Chondrocyte (in vitro differentiated cells): ENCODE results near the gene TM4SF4. TPM values are rescaled to one million over a fixed set of nuclear protein-coding genes. Genes with fewer than 3 reads are reported as not detected.

Experiments used
- DNase-seq: peaks from one replicate; pipeline ENCODE4 v3.0.0; 2021; ENCODE audit warnings: mixed read lengths, low spot score
- H3K27ac Mint-ChIP-seq: one replicate; pipeline ENCODE4 v1.8.0; 2021; ENCODE audit warnings: mild to moderate bottlenecking, moderate library complexity, mixed read lengths; ENCODE audit not compliant: unreplicated experiment
- H3K27me3 Mint-ChIP-seq: 2 replicates; pipeline ENCODE4 v1.8.0; 2021; ENCODE audit warnings: low read depth, mixed read lengths
- H3K36me3 Mint-ChIP-seq: 2 replicates; pipeline ENCODE4 v1.8.0; 2021; ENCODE audit warnings: low read depth, mixed read lengths
- H3K4me1 Mint-ChIP-seq: 2 replicates; pipeline ENCODE4 v1.8.0; 2021; ENCODE audit warnings: low read depth, mild to moderate bottlenecking, mixed read lengths
- H3K4me3 Mint-ChIP-seq: one replicate; pipeline ENCODE4 v1.8.0; 2021; ENCODE audit warnings: mild to moderate bottlenecking, moderate library complexity, mixed read lengths; ENCODE audit not compliant: unreplicated experiment
- H3K9me3 Mint-ChIP-seq: 2 replicates; pipeline ENCODE4 v1.8.0; 2021; ENCODE audit warnings: low read depth, mixed read lengths
- total RNA-seq: library from RNA; stranded (reverse); gene quantifications from 3 replicates; pipeline ENCODE4 v1.2.1, GENCODE V29; 2021
- TF ChIP-seq, protein P1 (sequence below): fragments of 200-600 bp; sonication (generic); IDR thresholded peaks from 2 replicates; pipeline ENCODE4 v1.5.0; 2021; ENCODE audit warnings: antibody characterized with exemption, mild to moderate bottlenecking, moderate library complexity

TM4SF4 gene
- total RNA-seq, 1 donor from 2014 or later: not detected

DNA sequence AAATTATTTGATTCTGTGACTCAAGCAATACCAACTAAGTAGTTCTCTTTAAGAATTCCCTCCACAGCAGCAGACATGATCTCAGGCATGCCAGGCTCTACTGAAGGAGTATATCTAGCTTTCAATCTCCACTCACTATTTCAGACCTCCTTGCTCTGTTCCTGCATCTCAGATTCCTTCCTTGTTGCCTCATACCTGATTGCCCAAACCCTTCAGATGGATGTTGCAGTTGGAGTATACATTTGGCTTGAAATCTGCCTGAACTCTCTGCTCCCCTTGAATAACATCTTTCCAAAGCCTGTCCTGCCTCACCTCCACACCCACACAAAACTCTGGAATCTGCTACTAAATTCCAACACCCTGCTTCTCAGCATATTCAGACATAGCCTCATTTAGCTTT lies 19.8 kb upstream of the TM4SF4 start:
- Mint-ChIP-seq H3K9me3 (peaks cover 15% of the 10 kb centered on the region), H3K27me3 (no peaks in the 10 kb centered on the region), H3K4me1 (peaks cover 26% of the 10 kb centered on the region), H3K27ac (peak overlapping the region; percentile 27), H3K4me3 (no peak overlapping the region), H3K36me3 (peaks cover 2% of the 10 kb centered on the region)
- TF ChIP-seq, protein P1, sequence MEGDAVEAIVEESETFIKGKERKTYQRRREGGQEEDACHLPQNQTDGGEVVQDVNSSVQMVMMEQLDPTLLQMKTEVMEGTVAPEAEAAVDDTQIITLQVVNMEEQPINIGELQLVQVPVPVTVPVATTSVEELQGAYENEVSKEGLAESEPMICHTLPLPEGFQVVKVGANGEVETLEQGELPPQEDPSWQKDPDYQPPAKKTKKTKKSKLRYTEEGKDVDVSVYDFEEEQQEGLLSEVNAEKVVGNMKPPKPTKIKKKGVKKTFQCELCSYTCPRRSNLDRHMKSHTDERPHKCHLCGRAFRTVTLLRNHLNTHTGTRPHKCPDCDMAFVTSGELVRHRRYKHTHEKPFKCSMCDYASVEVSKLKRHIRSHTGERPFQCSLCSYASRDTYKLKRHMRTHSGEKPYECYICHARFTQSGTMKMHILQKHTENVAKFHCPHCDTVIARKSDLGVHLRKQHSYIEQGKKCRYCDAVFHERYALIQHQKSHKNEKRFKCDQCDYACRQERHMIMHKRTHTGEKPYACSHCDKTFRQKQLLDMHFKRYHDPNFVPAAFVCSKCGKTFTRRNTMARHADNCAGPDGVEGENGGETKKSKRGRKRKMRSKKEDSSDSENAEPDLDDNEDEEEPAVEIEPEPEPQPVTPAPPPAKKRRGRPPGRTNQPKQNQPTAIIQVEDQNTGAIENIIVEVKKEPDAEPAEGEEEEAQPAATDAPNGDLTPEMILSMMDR: no peak
- no peak for DNase-seq

DNA sequence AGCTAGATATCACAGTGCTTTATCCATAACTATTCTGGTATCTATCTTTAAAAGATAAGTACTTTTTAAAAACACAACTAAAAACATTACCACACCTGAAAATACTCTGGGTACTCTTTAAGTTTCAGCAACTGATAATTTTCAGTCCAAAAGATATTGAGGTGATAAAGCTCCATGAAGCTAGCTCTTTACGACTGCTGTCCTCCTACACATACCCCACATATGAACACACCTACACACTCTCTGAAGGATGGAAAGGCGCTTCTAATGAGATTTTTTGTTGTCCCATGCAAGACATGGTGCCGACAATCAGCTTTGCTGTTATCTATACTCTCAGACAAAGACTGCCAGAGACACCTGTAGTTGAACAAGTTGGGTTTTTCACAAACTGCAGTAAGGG lies 19.1 kb upstream of the TM4SF4 start:
- H3K27ac Mint-ChIP-seq: no peak overlapping the region
- H3K36me3 Mint-ChIP-seq: peaks cover 2% of the 10 kb centered on the region
- peaks cover 25% of the 10 kb centered on the region for H3K4me1 Mint-ChIP-seq
- no peak for DNase-seq
- TF ChIP-seq, protein P1: no peak
- peaks cover 14% of the 10 kb centered on the region for H3K9me3 Mint-ChIP-seq
- H3K27me3 Mint-ChIP-seq: no peaks in the 10 kb centered on the region
- H3K4me3 Mint-ChIP-seq: no peak overlapping the region

DNA sequence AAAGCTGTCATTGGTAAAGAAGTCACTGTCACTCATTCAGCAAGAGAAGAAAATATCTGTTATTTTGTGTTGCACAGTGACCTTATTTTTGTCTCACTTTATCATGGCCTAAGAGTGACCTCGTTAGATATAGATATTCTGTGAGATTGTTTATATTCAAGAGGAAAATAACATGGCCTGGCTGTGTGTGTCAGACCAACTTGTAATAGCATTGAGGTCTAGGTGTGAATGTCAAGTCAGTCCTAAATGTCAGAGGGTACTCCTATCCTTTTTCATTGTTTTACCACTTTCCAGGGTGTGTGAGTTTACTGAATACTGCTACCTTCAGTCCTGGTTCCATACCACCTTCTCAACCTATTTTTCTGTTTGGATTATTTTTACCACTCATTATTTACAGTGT lies 18.5 kb upstream of the TM4SF4 start:
- TF ChIP-seq, protein P1: no peak
- Mint-ChIP-seq H3K36me3 (peaks cover 2% of the 10 kb centered on the region), H3K4me1 (peaks cover 26% of the 10 kb centered on the region), H3K27me3 (no peaks in the 10 kb centered on the region), H3K9me3 (peaks cover 13% of the 10 kb centered on the region), H3K27ac (no peak overlapping the region), H3K4me3 (no peak overlapping the region)
- DNase-seq: no peak

DNA sequence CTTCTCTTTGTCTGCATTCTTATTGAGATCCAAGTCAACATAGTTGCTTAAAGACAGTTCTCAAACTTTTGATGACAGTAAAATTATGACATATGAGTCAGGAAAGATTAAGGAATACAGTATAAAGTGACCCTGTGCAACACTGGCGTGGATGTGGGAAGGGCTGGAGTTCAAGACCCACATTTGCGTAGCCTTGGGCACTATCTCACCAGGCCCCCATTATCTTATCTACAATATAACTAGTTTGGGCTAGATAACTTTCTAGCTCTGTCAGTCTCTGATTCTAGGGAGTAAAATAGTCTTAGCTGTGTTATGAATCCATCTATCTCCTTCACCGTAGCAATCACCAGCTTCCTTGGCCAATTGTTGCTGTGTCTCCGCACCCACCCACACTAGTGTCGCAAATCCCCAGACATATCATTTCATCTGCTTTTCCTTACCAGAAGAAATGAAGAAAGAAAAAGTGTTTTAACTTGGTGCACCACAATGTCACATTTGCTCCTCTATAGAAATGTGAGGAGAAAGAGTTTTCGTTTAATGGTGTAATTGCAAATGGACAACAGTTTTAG lies 14.9 kb upstream of the TM4SF4 start:
- Mint-ChIP-seq H3K36me3 (no peaks in the 10 kb centered on the region), H3K4me1 (peaks cover 57% of the 10 kb centered on the region), H3K9me3 (no peaks in the 10 kb centered on the region), H3K27ac (peak overlapping the region; percentile 68), H3K27me3 (no peaks in the 10 kb centered on the region), H3K4me3 (no peak overlapping the region)
- no peak for DNase-seq
- TF ChIP-seq, protein P1: no peak

DNA sequence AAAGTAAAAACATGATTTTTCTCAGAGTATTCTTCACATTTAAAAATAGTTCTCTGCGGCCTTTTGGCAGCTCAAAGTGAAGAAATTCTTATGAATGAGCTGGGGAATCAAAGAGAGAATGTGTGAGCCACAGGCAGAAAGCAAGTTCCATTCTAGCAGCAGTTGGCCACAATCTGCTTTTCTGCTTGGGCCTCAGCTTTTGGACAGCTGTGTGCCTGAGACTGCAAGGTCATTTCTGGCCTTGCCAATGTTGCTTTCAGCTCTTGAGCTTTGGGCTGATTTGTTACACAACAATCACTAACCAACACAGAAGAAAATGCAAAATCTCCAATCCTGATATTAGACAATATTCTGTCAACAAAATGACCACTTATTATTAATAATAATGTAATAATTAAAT lies 14.4 kb upstream of the TM4SF4 start:
- no peak overlapping the region for H3K4me3 Mint-ChIP-seq
- TF ChIP-seq, protein P1: no peak
- H3K4me1 Mint-ChIP-seq: peaks cover 57% of the 10 kb centered on the region
- DNase-seq: no peak
- no peaks in the 10 kb centered on the region for H3K36me3 Mint-ChIP-seq
- no peaks in the 10 kb centered on the region for H3K27me3 Mint-ChIP-seq
- H3K9me3 Mint-ChIP-seq: no peaks in the 10 kb centered on the region
- peak overlapping the region; percentile 68 for H3K27ac Mint-ChIP-seq
